ENCODE results near the gene ANKRD61. TPM values are rescaled to one million over a fixed set of nuclear protein-coding genes. Genes with fewer than 3 reads are reported as not detected.
A peak's percentile ranks its signal among the peaks of the same experiment; 100 is the strongest.
"Not testable (repeated sequence)": the region's sequence is repeated elsewhere in the genome, so short reads cannot be mapped to it uniquely, and the experiment has no call there.

The ANKRD61 gene
- total RNA-seq, 1 donor from 2014 or later, result not detected

DNA sequence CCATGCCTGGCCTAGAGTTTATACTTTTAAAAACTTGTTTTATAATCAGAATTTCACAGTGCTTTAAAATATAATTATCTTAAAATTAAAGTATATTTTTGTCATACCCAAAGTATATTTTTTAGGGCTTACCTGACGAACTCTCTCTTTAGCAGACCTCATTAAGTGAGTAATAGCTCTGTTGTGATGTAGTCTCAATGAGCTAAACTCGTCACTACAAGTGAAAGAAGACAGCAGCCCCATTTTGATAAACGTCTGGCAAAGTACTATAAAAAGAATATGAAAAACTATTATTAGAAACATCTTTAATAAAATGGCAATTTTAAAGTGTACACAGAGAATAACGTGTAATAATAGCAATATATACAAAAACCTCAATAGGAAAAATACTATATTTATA lies 18.6 kb downstream of the ANKRD61 start:
- H3K36me3 ChIP-seq, result peaks cover 84% of the 10 kb centered on the region
- no peak overlapping the region for H3K27ac ChIP-seq
- H3K9me3 ChIP-seq, result no peaks in the 10 kb centered on the region
- intact Hi-C loops (cut with DNase I), result no loop called here
- ATAC-seq (no peak), DNase-seq (no peak)
- TF ChIP-seq, protein P1, sequence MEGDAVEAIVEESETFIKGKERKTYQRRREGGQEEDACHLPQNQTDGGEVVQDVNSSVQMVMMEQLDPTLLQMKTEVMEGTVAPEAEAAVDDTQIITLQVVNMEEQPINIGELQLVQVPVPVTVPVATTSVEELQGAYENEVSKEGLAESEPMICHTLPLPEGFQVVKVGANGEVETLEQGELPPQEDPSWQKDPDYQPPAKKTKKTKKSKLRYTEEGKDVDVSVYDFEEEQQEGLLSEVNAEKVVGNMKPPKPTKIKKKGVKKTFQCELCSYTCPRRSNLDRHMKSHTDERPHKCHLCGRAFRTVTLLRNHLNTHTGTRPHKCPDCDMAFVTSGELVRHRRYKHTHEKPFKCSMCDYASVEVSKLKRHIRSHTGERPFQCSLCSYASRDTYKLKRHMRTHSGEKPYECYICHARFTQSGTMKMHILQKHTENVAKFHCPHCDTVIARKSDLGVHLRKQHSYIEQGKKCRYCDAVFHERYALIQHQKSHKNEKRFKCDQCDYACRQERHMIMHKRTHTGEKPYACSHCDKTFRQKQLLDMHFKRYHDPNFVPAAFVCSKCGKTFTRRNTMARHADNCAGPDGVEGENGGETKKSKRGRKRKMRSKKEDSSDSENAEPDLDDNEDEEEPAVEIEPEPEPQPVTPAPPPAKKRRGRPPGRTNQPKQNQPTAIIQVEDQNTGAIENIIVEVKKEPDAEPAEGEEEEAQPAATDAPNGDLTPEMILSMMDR (IDR thresholded peaks at IDR 0.05), result no peak
- no peaks in the 10 kb centered on the region for H3K27me3 ChIP-seq (ENCODE audit: low read depth)
- no peaks in the 10 kb centered on the region for H3K4me1 ChIP-seq
- H3K4me3 ChIP-seq, result no peak overlapping the region

DNA sequence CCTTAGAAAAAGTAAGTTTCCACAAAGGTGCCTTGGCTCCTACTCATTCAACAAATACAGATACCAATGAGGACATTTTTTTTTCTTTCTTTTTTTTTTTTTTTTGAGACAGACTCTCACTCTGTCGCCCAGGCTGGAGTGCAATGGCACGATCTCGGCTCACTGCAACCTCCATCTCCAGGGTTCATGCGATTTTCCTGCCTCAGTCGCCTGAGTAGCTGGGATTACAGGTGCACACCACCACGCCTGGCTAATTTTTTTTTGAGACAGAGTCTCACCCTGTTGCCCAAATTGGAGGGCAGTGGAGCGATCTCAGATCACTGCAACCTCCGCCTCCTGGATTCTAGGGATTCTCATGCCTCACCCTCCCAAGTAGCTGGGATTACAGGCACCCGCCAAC lies 20.0 kb downstream of the ANKRD61 start:
- ATAC-seq; DNase-seq; H3K9me3 ChIP-seq; H3K27me3 ChIP-seq (ENCODE audit: low read depth); H3K4me1 ChIP-seq; intact Hi-C loops (cut with DNase I); H3K4me3 ChIP-seq: not testable (repeated sequence)
- peaks cover 74% of the 10 kb centered on the region for H3K36me3 ChIP-seq
- H3K27ac ChIP-seq, result peak overlapping the region; percentile 36

DNA sequence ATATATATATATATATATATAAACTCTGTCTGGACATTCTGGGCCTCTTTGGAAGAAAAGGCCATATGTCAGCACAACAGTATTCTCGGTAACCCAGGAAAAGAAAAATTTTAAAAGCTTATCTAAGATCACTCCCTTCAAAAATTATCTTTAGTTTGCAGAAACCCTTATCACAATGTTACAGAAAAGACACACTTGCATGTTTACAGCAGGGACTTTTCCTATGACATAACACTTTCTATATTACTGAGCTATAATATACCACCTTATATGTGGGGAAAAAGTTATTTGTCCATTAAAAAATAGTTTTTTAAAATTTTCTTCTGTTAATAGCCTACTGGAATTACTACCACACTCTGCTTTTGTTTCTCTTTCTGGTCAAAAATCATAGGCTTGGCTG lies 25.4 kb downstream of the ANKRD61 start:
- Histone ChIP-seq H3K27me3 (ENCODE audit: low read depth) (no peaks in the 10 kb centered on the region), H3K9me3 (no peaks in the 10 kb centered on the region), H3K36me3 (peaks cover 33% of the 10 kb centered on the region), H3K4me3 (no peak overlapping the region), H3K27ac (no peak overlapping the region), H3K4me1 (peaks cover 19% of the 10 kb centered on the region)
- TF ChIP-seq, protein P1 (IDR thresholded peaks at IDR 0.05), result no peak
- ATAC-seq (no peak), DNase-seq (no peak)
- intact Hi-C loops (cut with DNase I), result no loop called here

DNA sequence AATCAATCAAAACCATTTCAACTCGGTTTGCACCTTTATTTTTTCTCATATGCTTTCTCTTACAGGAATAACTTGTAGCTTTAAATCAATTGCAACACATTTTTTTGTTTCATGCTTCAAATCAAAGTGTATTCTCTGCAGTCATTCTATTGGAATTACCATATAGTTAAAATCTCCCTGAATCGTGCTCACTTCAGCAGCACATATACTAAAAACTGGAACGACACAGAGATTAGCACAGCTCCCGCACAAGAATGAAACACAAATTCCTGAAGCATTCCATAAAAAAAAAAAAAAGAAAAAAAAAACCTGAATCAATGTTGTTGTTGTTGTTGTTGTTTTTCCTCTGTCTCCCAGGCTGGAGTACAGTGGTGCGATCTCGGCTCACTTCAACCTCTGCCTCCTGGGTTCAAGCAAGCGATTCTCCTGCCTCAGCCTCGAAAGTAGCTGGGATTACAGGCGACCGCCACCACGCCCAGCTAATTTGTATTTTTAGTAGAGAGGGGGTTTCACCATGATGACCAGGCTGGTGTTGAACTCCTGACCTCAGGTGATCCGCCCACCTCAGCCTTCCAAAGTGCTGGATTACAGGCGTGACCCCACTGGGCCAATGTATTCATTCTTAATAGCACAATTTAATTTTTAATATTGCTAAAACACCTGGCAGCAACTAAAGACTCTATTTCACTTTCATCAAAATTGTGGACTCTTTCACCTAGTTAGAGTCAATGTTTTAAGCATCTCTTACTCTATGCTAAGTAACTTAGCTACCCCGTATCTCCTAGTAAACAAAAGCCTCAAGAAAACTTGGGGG lies 26.3 kb downstream of the ANKRD61 start:
- intact Hi-C loops (cut with DNase I), result no loop called here
- ATAC-seq, result no peak
- Histone ChIP-seq H3K9me3 (no peaks in the 10 kb centered on the region), H3K4me3 (peak overlapping the region; percentile 93), H3K36me3 (peaks cover 26% of the 10 kb centered on the region), H3K4me1 (peaks cover 19% of the 10 kb centered on the region), H3K27ac (peak overlapping the region; percentile 88), H3K27me3 (ENCODE audit: low read depth) (no peaks in the 10 kb centered on the region)
- TF ChIP-seq, protein P1 (IDR thresholded peaks at IDR 0.05), result no peak
- DNase-seq, result no peak

DNA sequence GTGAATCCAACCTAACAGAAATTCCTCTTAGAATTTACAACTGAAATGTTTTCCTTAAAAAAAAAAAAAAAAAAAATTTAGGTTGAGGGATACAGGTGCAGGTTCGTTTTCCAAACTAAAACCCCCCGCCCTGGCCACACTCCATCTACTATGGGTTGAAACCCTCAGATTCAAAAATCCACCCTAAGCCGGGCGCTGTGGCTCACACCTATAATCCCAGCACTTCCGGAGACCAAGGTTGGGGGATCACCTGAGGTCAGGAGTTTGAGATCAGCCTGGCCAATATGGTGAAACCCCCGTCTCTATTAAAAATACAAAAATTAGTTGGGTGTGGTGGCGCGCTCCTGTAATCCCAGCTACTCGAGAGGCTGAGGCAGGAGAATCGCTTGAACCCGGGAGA lies 28.8 kb downstream of the ANKRD61 start:
- ATAC-seq; DNase-seq; H3K36me3 ChIP-seq; H3K4me3 ChIP-seq; intact Hi-C loops (cut with DNase I); H3K9me3 ChIP-seq; H3K27ac ChIP-seq; H3K27me3 ChIP-seq (ENCODE audit: low read depth): not testable (repeated sequence)
- peaks cover 19% of the 10 kb centered on the region for H3K4me1 ChIP-seq

DNA sequence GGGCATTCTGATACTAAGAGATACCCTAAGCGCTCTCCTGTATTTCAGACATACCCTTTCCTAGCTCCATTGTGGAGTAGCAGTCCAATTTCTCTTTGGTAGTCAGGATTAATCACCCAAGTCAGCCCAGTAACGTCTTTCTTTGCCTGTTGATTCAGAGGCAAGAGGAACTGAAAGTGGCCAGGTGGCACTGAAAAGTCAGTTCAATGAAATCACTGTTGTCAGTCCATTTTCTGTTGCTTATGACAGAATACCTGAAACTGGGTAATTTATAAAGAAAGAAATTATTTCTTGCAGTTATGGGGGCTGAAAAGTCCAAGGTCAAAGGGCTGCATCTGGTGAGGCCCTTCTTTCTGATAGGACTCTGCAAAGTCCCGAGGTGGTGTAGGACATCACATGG lies 40.2 kb downstream of the ANKRD61 start:
- DNase-seq (no peak), ATAC-seq (no peak)
- H3K27ac ChIP-seq, result no peak overlapping the region
- H3K4me1 ChIP-seq, result no peaks in the 10 kb centered on the region
- no peak overlapping the region for H3K4me3 ChIP-seq
- no peaks in the 10 kb centered on the region for H3K27me3 ChIP-seq (ENCODE audit: low read depth)
- intact Hi-C loops (cut with DNase I), result no loop called here
- TF ChIP-seq, protein P1 (IDR thresholded peaks at IDR 0.05), result no peak
- no peaks in the 10 kb centered on the region for H3K36me3 ChIP-seq
- H3K9me3 ChIP-seq, result no peaks in the 10 kb centered on the region
